ENCODE measurements around the gene CEP112. TPM values are rescaled to one million over a fixed set of nuclear protein-coding genes. Genes with fewer than 3 reads are reported as not detected.

Gene CEP112
- polyA plus RNA-seq, 1 donor from 2014 or later = 6.0 TPM

DNA sequence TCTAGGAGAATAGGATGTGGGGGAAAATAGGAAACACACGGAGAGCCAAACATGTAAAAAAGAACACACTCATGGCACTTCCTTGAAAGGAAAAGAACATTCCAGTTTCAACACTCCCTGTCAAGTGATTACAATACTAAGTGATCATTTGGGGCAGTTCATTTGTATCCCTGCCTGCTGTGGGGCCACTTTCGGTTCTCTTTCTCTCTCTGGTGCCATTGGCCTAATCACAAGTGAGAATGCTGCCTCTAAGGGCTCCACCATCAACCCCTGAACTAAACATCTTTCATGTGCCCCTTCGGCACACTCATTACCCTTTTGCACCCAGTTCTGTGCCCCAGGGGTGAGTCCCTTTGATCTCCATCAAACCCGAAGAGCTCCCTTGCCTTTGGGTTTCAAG lies 197.3 kb downstream of the CEP112 start:
- H3K27me3 ChIP-seq (ENCODE audit: insufficient read depth, low read depth, low read length) = no peaks in the 10 kb centered on the region
- H3F3A ChIP-seq (ENCODE audit: insufficient read depth, low read length, poor library complexity, severe bottlenecking) = no peaks in the 10 kb centered on the region
- peaks cover 4% of the 10 kb centered on the region for H3K36me3 ChIP-seq (ENCODE audit: insufficient read depth, low read length)
- no peak overlapping the region for H3K27ac ChIP-seq (ENCODE audit: low read length)
- no peaks in the 10 kb centered on the region for H3K9me3 ChIP-seq (ENCODE audit: low read length)
- H2AFZ ChIP-seq (ENCODE audit: low read depth, low read length) = no peak overlapping the region
- no peaks in the 10 kb centered on the region for H3K79me2 ChIP-seq (replicated peaks; ENCODE audit: insufficient read depth, low read length)
- no peak overlapping the region for H3K9ac ChIP-seq (ENCODE audit: low read length)
- no peak overlapping the region for H3K4me3 ChIP-seq (ENCODE audit: low read length)
- H3K4me2 ChIP-seq (ENCODE audit: low read length) = no peak overlapping the region
- H3K9me2 ChIP-seq (ENCODE audit: insufficient read depth, low read length) = no peaks in the 10 kb centered on the region
- H4K20me1 ChIP-seq (ENCODE audit: insufficient read depth) = no peaks in the 10 kb centered on the region
- TF ChIP-seq EP300 (conservative IDR thresholded peaks at IDR 0.05; ENCODE audit: poor library complexity, severe bottlenecking) = no peak
- no peak for TF ChIP-seq EZH2 (IDR thresholded peaks at IDR 0.05; ENCODE audit: borderline replicate concordance, insufficient read depth, low read length, poor library complexity, severe bottlenecking)
- TF ChIP-seq, protein P1, sequence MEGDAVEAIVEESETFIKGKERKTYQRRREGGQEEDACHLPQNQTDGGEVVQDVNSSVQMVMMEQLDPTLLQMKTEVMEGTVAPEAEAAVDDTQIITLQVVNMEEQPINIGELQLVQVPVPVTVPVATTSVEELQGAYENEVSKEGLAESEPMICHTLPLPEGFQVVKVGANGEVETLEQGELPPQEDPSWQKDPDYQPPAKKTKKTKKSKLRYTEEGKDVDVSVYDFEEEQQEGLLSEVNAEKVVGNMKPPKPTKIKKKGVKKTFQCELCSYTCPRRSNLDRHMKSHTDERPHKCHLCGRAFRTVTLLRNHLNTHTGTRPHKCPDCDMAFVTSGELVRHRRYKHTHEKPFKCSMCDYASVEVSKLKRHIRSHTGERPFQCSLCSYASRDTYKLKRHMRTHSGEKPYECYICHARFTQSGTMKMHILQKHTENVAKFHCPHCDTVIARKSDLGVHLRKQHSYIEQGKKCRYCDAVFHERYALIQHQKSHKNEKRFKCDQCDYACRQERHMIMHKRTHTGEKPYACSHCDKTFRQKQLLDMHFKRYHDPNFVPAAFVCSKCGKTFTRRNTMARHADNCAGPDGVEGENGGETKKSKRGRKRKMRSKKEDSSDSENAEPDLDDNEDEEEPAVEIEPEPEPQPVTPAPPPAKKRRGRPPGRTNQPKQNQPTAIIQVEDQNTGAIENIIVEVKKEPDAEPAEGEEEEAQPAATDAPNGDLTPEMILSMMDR (IDR thresholded peaks at IDR 0.05; ENCODE audit: poor library complexity, severe bottlenecking) = no peak
- TF ChIP-seq SMC3 (conservative IDR thresholded peaks at IDR 0.05; ENCODE audit: poor library complexity) = no peak
- TF ChIP-seq POLR2AphosphoS5 (IDR thresholded peaks at IDR 0.05) = no peak
- TF ChIP-seq MXI1 (conservative IDR thresholded peaks at IDR 0.05; ENCODE audit: poor library complexity, severe bottlenecking) = no peak
- TF ChIP-seq, protein P2, sequence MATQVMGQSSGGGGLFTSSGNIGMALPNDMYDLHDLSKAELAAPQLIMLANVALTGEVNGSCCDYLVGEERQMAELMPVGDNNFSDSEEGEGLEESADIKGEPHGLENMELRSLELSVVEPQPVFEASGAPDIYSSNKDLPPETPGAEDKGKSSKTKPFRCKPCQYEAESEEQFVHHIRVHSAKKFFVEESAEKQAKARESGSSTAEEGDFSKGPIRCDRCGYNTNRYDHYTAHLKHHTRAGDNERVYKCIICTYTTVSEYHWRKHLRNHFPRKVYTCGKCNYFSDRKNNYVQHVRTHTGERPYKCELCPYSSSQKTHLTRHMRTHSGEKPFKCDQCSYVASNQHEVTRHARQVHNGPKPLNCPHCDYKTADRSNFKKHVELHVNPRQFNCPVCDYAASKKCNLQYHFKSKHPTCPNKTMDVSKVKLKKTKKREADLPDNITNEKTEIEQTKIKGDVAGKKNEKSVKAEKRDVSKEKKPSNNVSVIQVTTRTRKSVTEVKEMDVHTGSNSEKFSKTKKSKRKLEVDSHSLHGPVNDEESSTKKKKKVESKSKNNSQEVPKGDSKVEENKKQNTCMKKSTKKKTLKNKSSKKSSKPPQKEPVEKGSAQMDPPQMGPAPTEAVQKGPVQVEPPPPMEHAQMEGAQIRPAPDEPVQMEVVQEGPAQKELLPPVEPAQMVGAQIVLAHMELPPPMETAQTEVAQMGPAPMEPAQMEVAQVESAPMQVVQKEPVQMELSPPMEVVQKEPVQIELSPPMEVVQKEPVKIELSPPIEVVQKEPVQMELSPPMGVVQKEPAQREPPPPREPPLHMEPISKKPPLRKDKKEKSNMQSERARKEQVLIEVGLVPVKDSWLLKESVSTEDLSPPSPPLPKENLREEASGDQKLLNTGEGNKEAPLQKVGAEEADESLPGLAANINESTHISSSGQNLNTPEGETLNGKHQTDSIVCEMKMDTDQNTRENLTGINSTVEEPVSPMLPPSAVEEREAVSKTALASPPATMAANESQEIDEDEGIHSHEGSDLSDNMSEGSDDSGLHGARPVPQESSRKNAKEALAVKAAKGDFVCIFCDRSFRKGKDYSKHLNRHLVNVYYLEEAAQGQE (IDR thresholded peaks at IDR 0.05; ENCODE audit: borderline replicate concordance) = no peak
- TF ChIP-seq RAD21 (conservative IDR thresholded peaks at IDR 0.05) = no peak
- TF ChIP-seq TAF1 (IDR thresholded peaks at IDR 0.05; ENCODE audit: low read depth) = no peak

DNA sequence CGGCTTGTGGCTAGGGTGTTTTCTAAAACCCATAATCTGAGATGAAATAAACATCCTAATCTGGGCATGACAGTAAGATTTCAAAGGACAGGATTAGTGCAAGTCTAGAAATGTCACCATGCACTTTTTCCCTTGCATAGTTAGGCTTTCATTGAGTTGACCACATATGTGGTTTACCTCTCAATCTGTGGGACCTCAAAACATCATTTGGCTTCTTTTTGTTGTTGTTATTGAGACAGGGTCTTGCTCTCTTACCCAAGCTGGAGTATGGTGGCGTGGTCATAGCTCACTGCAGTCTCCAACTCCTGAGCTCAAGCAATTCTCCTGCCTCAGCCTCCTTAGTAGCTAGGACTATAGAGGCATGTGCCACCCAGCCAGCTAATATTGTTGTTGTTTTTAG lies 197.8 kb downstream of the CEP112 start:
- H3K9me2 ChIP-seq (ENCODE audit: insufficient read depth, low read length) = no peaks in the 10 kb centered on the region
- no peak overlapping the region for H3K27ac ChIP-seq (ENCODE audit: low read length)
- H3K79me2 ChIP-seq (replicated peaks; ENCODE audit: insufficient read depth, low read length) = no peaks in the 10 kb centered on the region
- H3K36me3 ChIP-seq (ENCODE audit: insufficient read depth, low read length) = peaks cover 4% of the 10 kb centered on the region
- H3K9me3 ChIP-seq (ENCODE audit: low read length) = no peaks in the 10 kb centered on the region
- no peak overlapping the region for H2AFZ ChIP-seq (ENCODE audit: low read depth, low read length)
- no peak overlapping the region for H3K4me2 ChIP-seq (ENCODE audit: low read length)
- no peak overlapping the region for H3K4me3 ChIP-seq (ENCODE audit: low read length)
- H4K20me1 ChIP-seq (ENCODE audit: insufficient read depth) = no peaks in the 10 kb centered on the region
- no peak overlapping the region for H3K9ac ChIP-seq (ENCODE audit: low read length)
- TF ChIP-seq, protein P1 (IDR thresholded peaks at IDR 0.05; ENCODE audit: poor library complexity, severe bottlenecking) = no peak
- TF ChIP-seq RAD21 (conservative IDR thresholded peaks at IDR 0.05) = no peak
- TF ChIP-seq EZH2 (IDR thresholded peaks at IDR 0.05; ENCODE audit: borderline replicate concordance, insufficient read depth, low read length, poor library complexity, severe bottlenecking) = no peak
- TF ChIP-seq TAF1 (IDR thresholded peaks at IDR 0.05; ENCODE audit: low read depth) = no peak
- TF ChIP-seq, protein P2 (IDR thresholded peaks at IDR 0.05; ENCODE audit: borderline replicate concordance) = no peak
- no peak for TF ChIP-seq SMC3 (conservative IDR thresholded peaks at IDR 0.05; ENCODE audit: poor library complexity)
- no peak for TF ChIP-seq EP300 (conservative IDR thresholded peaks at IDR 0.05; ENCODE audit: poor library complexity, severe bottlenecking)
- no peak for TF ChIP-seq MXI1 (conservative IDR thresholded peaks at IDR 0.05; ENCODE audit: poor library complexity, severe bottlenecking)
- no peak for TF ChIP-seq POLR2AphosphoS5 (IDR thresholded peaks at IDR 0.05)
- no peaks in the 10 kb centered on the region for H3K27me3 ChIP-seq (ENCODE audit: insufficient read depth, low read depth, low read length)
- H3F3A ChIP-seq (ENCODE audit: insufficient read depth, low read length, poor library complexity, severe bottlenecking) = no peaks in the 10 kb centered on the region

All from neural cell (in vitro differentiated cells).